HepG2 (cell line): ENCODE results near the gene POLR2F. TPM values are rescaled to one million over a fixed set of nuclear protein-coding genes. Genes with fewer than 3 reads are reported as not detected.

Experiments
- ATAC-seq: fragments of 200-7000 bp; cut with Tn5 transposase; 3 replicates; pipeline ENCODE4 v1.9.1; 2020; ENCODE audit warnings: mild to moderate bottlenecking, moderate library complexity
- BruUV-seq: library from RNA; stranded (reverse); fragments of 400-500 nt; replicated peaks from 2 replicates; lab custom pipeline; 2021; lab: Mats Ljungman, UMichigan
- CTCF ChIA-PET: fragments of 300-600 bp; formaldehyde crosslinking; extraction: SDS; loops from one replicate; lab custom pipeline; 2021; ENCODE audit warnings: low total read pairs, inconsistent platforms, low intra/inter-chr PET ratio; lab: Yijun Ruan, JAX
- POLR2A ChIA-PET: fragments of 350-600 bp; sonication (Branson Sonifier 250); formaldehyde crosslinking; loops from one replicate; lab custom pipeline; 2020; ENCODE audit warnings: antibody characterized with exemption, inconsistent platforms; lab: Yijun Ruan, JAX
- DNase-seq: peaks from one replicate; pipeline ENCODE4 v3.0.0-alpha.2; 2015; ENCODE audit warnings: low spot score
- FAIRE-seq: peaks from 3 replicates; lab custom pipeline; 2011; peaks lifted over from hg19 to GRCh38; lab: Jason Lieb, UNC
- H2AFZ ChIP-seq: one replicate; pipeline ENCODE4 v1.6.1; 2011; ENCODE audit warnings: low read length, inconsistent platforms
- H3K27ac ChIP-seq: fragments of 300-600 bp; 3 replicates; pipeline ENCODE4 v1.8.0; 2011; ENCODE audit warnings: mixed run types, mild to moderate bottlenecking, mixed read lengths, low read length, inconsistent platforms; ENCODE audit not compliant: insufficient read depth; ENCODE audit errors: extremely low read length
- H3K27me3 ChIP-seq, 2 experiments: fragments of 200-600 bp in 1 of 2; 2 replicates in 1 of 2; 3 replicates in 1 of 2; pipeline versions ENCODE4 v1.6.0 to v1.8.0; 2011; ENCODE audit warnings: low read length in 2 of 2, mild to moderate bottlenecking in 2 of 2, moderate library complexity in 2 of 2, inconsistent platforms in 1 of 2; ENCODE audit not compliant: insufficient read depth in 2 of 2, control insufficient read depth in 1 of 2
- H3K36me3 ChIP-seq, 2 experiments: fragments of 200-600 bp in 1 of 2; replicated peaks in 1 of 2; 2 replicates in 1 of 2; 3 replicates in 1 of 2; pipeline versions ENCODE4 v1.5.1 to v1.8.0; 2011; ENCODE audit warnings: low read length in 2 of 2, inconsistent platforms in 1 of 2; ENCODE audit not compliant: insufficient read depth in 2 of 2, control insufficient read depth in 1 of 2
- H3K4me1 ChIP-seq: 2 replicates; pipeline ENCODE4 v1.5.1; 2012; ENCODE audit warnings: low read length, inconsistent platforms; ENCODE audit not compliant: insufficient read depth
- H3K4me2 ChIP-seq: 2 replicates; pipeline ENCODE4 v1.6.0; 2011; ENCODE audit warnings: low read depth, low read length, inconsistent platforms
- H3K4me3 ChIP-seq, 3 experiments: fragments of 200-600 bp in 1 of 3; sonication (generic), shearing (Covaris generic) in 1 of 3; replicated peaks in 1 of 3; 2 replicates each; pipeline ENCODE4 v1.5.1; 2011 to 2016; ENCODE audit warnings: low read length in 3 of 3, inconsistent platforms in 2 of 3, low read depth in 2 of 3, mild to moderate bottlenecking in 2 of 3, control low read depth in 1 of 3, mixed read lengths in 1 of 3; ENCODE audit not compliant: insufficient read depth in 1 of 3
- H3K79me2 ChIP-seq: one replicate; pipeline ENCODE4 v1.6.1; 2011; ENCODE audit warnings: low read length, inconsistent platforms; ENCODE audit not compliant: insufficient read depth
- H3K9ac ChIP-seq: 2 replicates; pipeline ENCODE4 v1.6.0; 2011; ENCODE audit warnings: mild to moderate bottlenecking, low read depth, low read length, inconsistent platforms; ENCODE audit not compliant: insufficient read depth
- H3K9me3 ChIP-seq: 2 replicates; pipeline ENCODE4 v1.5.1; 2012; ENCODE audit warnings: mild to moderate bottlenecking, low read length
- H4K20me1 ChIP-seq: 2 replicates; pipeline ENCODE4 v1.6.0; 2011; ENCODE audit warnings: inconsistent platforms, mild to moderate bottlenecking, low read length, moderate library complexity; ENCODE audit not compliant: insufficient read depth
- DBP ChIP-seq: sonication (generic); formaldehyde crosslinking; IDR thresholded peaks from 2 replicates; pipeline ENCODE4 v1.4.0; 2020; ENCODE audit warnings: missing genetic modification reagents; ENCODE audit errors: not compliant biosample characterization
- FOXA1 ChIP-seq, 2 experiments: fragments of 450-650 bp in 1 of 2; sonication (generic) in 1 of 2; formaldehyde crosslinking in 1 of 2; IDR thresholded peaks; 2 replicates each; pipeline versions ENCODE4 v1.4.0 to v1.6.1; 2016 to 2020; ENCODE audit warnings: missing genetic modification reagents in 1 of 2
- HNF4A ChIP-seq: sonication (generic); formaldehyde crosslinking; IDR thresholded peaks from 2 replicates; pipeline ENCODE4 v1.4.0; 2020; ENCODE audit warnings: missing genetic modification reagents
- NR1H2 ChIP-seq: sonication (generic); formaldehyde crosslinking; IDR thresholded peaks from 2 replicates; pipeline ENCODE4 v1.8.1; 2022; ENCODE audit warnings: low read depth, missing genetic modification reagents, borderline replicate concordance
- SALL1 ChIP-seq: sonication (generic); formaldehyde crosslinking; IDR thresholded peaks from 2 replicates; pipeline ENCODE4 v1.8.0; 2022; ENCODE audit warnings: mild to moderate bottlenecking, missing genetic modification reagents
- SIN3B ChIP-seq: fragments of 150-350 bp; IDR thresholded peaks from 2 replicates; pipeline ENCODE4 v1.6.1; 2014; ENCODE audit warnings: low read length
- SIX4 ChIP-seq: sonication (generic); formaldehyde crosslinking; IDR thresholded peaks from 2 replicates; pipeline ENCODE4 v1.4.0; 2020; ENCODE audit warnings: missing genetic modification reagents
- SYNCRIP ChIP-seq: fragments of 200-400 bp; formaldehyde crosslinking; IDR thresholded peaks from 2 replicates; pipeline ENCODE4 v1.6.1; 2018; ENCODE audit warnings: mild to moderate bottlenecking, low read depth, low read length; ENCODE audit not compliant: insufficient read depth
- TFAP4 ChIP-seq: sonication (generic); IDR thresholded peaks from 2 replicates; pipeline ENCODE4 v1.6.1; 2016; ENCODE audit warnings: low read depth, borderline replicate concordance
- ZNF329 ChIP-seq: sonication (generic); formaldehyde crosslinking; IDR thresholded peaks from 2 replicates; pipeline ENCODE4 v1.9.0; 2021; ENCODE audit warnings: low read depth, mild to moderate bottlenecking, missing genetic modification reagents
- ZNF768 ChIP-seq: sonication (generic); formaldehyde crosslinking; IDR thresholded peaks from 2 replicates; pipeline ENCODE4 v1.4.0; 2020; ENCODE audit warnings: missing genetic modification reagents
- ZSCAN30 ChIP-seq: sonication (generic); formaldehyde crosslinking; IDR thresholded peaks from 2 replicates; pipeline ENCODE4 v1.5.0; 2020; ENCODE audit warnings: mild to moderate bottlenecking, missing genetic modification reagents
- ZXDC ChIP-seq: sonication (generic); formaldehyde crosslinking; IDR thresholded peaks from 2 replicates; pipeline ENCODE4 v1.5.0; 2020; ENCODE audit warnings: mild to moderate bottlenecking, missing genetic modification reagents
- WGBS: methylation state at CpG from one replicate; pipeline ENCODE4 v1.1.6; 2017; ENCODE audit warnings: low lambda C conversion rate; 5-methylcytosine and 5-hydroxymethylcytosine counted together
- in situ Hi-C: cut with HindIII; loops from 2 replicates; pipeline ENCODE4 v1.10.0; 2017; ENCODE audit warnings: low pct_unique_long_range_greater_than_20kb; ENCODE audit not compliant: extremely low pct_ligation_motif_present
- intact Hi-C: fragments of 100-400 bp; cut with micrococcal nuclease; formaldehyde crosslinking; loops from one replicate; pipeline ENCODE4 v1.10.0; 2022; ENCODE audit not compliant: unreplicated experiment
- polyA plus RNA-seq, 8 experiments: library from polyadenylated mRNA; depleted of rRNA in 3 of 8; stranded (reverse) in 7 of 8; unstranded in 1 of 8; fragments of >200 nt; fragmentation: Illumina TruSeq in 4 of 8; extraction: Trizol in 4 of 8; gene quantifications; 2 replicates each; pipeline versions ENCODE4 v1.2.1 to v1.2.3, GENCODE V29; 2011 to 2016; ENCODE audit warnings: low read depth in 4 of 8, missing spikeins in 1 of 8, mixed read lengths in 1 of 8; ENCODE audit not compliant: insufficient read depth in 1 of 8
- total RNA-seq, 5 experiments: library from RNA; depleted of rRNA; stranded (reverse); fragments of >200 nt; fragmentation: Illumina TruSeq; extraction: Trizol; gene quantifications; 2 replicates each; pipeline ENCODE4 v1.2.3, GENCODE V29; 2016; ENCODE audit warnings: low read depth in 1 of 5

POLR2F gene
- total and polyA plus RNA-seq, 2 of the 13 experiments (the other 11 are each of a cell fraction or from before 2014, with no cell fraction given), result 135 to 158 TPM

- peaks cover 11 to 33% of the 10 kb centered on the region in 2 experiments; a peak in 4 of 5 replicates for H3K36me3 ChIP-seq
- no peaks in the 10 kb centered on the region; the same call in 1 of the 2 replicates for H3K4me1 ChIP-seq
- ATAC-seq (no peak), DNase-seq (no peak), FAIRE-seq (no peak)
- no peaks in the 10 kb centered on the region for H3K27me3 ChIP-seq
- no TSS peak for BruUV-seq
- no peak overlapping the region for H3K4me3 ChIP-seq
- TF ChIP-seq ZNF768 (CRISPR knock-in tag) (no peak), ZXDC (CRISPR knock-in tag) (no peak), ZNF329 (CRISPR knock-in tag) (no peak), NR1H2 (CRISPR knock-in tag) (no peak)
- WGBS, result 100% methylated on average over 3 of the region's 5 CpGs
- CTCF ChIA-PET, result no interaction called here
- H3K4me2 ChIP-seq, result no peak overlapping the region
- H2AFZ ChIP-seq, result no peak overlapping the region
- H3K9me3 ChIP-seq, result no peaks in the 10 kb centered on the region
- H3K79me2 ChIP-seq, result no peaks in the 10 kb centered on the region
- H3K27ac ChIP-seq, result no peak overlapping the region
- in situ Hi-C loops, result no loop called here
- no peak overlapping the region for H3K9ac ChIP-seq
- POLR2A ChIA-PET, result interaction anchor here (2.7 kb wide), 1 partner anchor 11 kb away, joined by 7 read pairs; the partner anchor contains the start of gene MICALL1
- intact Hi-C loops, result no loop called here
- no peaks in the 10 kb centered on the region for H4K20me1 ChIP-seq
Measured at GRCh38 chr22:37916311-37916710, 37.2 kb upstream of the POLR2F start.

- H3K4me3 ChIP-seq, result no peak overlapping the region
- POLR2A ChIA-PET, result no interaction called here
- H3K36me3 ChIP-seq, result peaks cover 9 to 32% of the 10 kb centered on the region in 2 experiments; a peak in 4 of 5 replicates
- WGBS, result 100% methylated on average over 2 of the region's 4 CpGs
- no peak overlapping the region for H2AFZ ChIP-seq
- no peak overlapping the region for H3K27ac ChIP-seq
- H3K4me2 ChIP-seq, result no peak overlapping the region
- CTCF ChIA-PET, result no interaction called here
- no TSS peak for BruUV-seq
- H3K9ac ChIP-seq, result no peak overlapping the region
- intact Hi-C loops (no loop called here), in situ Hi-C loops (no loop called here)
- no peak for DNase-seq
- no peaks in the 10 kb centered on the region for H4K20me1 ChIP-seq
- ATAC-seq, result peak; percentile 38
- H3K27me3 ChIP-seq, result no peaks in the 10 kb centered on the region
- H3K79me2 ChIP-seq, result no peaks in the 10 kb centered on the region
- no peaks in the 10 kb centered on the region for H3K9me3 ChIP-seq
- no peaks in the 10 kb centered on the region; the same call in 1 of the 2 replicates for H3K4me1 ChIP-seq
- no peak for FAIRE-seq
- no peak for TF ChIP-seq FOXA1 (IDR thresholded peaks at IDR 0.05)
- no peak for TF ChIP-seq FOXA1 (CRISPR knock-in tag; IDR thresholded peaks at IDR 0.05)
- TF ChIP-seq HNF4A (CRISPR knock-in tag), result no peak
- TF ChIP-seq SYNCRIP, result no peak
- no peak for TF ChIP-seq SALL1 (CRISPR knock-in tag)
- TF ChIP-seq SIN3B, result no peak
- no peak for TF ChIP-seq SIX4 (CRISPR knock-in tag)
- no peak for TF ChIP-seq TFAP4
- no peak for TF ChIP-seq ZSCAN30 (CRISPR knock-in tag)
- TF ChIP-seq DBP, result no peak
Measured at GRCh38 chr22:37917874-37918548, 35.5 kb upstream of the POLR2F start.
